HCT116 (cell line): ENCODE results near the gene ITK. TPM values are rescaled to one million over a fixed set of nuclear protein-coding genes. Genes with fewer than 3 reads are reported as not detected.

ENCODE experiments used
- ATAC-seq: fragments of 200-7000 bp; cut with Tn5 transposase; 2 replicates; pipeline ENCODE4 v1.9.1; 2020; ENCODE audit warnings: mild to moderate bottlenecking, moderate library complexity
- BruUV-seq: library from RNA; stranded (reverse); fragments of 400-500 nt; replicated peaks from 2 replicates; lab custom pipeline; 2021; lab: Mats Ljungman, UMichigan
- CTCF ChIA-PET: fragments of 300-600 bp; sonication (Branson Sonifier 250); formaldehyde crosslinking; loops from one replicate; lab custom pipeline; 2021; ENCODE audit warnings: antibody characterized with exemption; lab: Charles Lee
- POLR2A ChIA-PET: fragments of 300-600, 350-600 bp; sonication (Branson Sonifier 250); formaldehyde crosslinking; loops from one replicate; lab custom pipeline; 2021; ENCODE audit warnings: antibody characterized with exemption; lab: Charles Lee
- RAD21 ChIA-PET, 2 experiments: fragments of 300-600 bp; sonication (Branson Sonifier 250); formaldehyde crosslinking; loops; one replicate each; lab custom pipeline; 2023; ENCODE audit warnings: low total read pairs in 2 of 2; ENCODE audit not compliant: uncharacterized antibody in 2 of 2, unreplicated experiment in 2 of 2, low non-redundant PET in 1 of 2; lab: Charles Lee
- DNase-seq: peaks from one replicate; pipeline ENCODE4 v3.0.0-alpha.2; 2010; ENCODE audit warnings: low read depth, low spot score
- H2AFZ ChIP-seq: fragments of 200-600 bp; shearing (Covaris generic), sonication (generic); 2 replicates; pipeline ENCODE4 v1.6.1; 2017; ENCODE audit warnings: low read depth, mixed run types, mixed read lengths, antibody characterized with exemption, low read length; ENCODE audit not compliant: poor library complexity, severe bottlenecking
- H3K27ac ChIP-seq: 2 replicates; pipeline ENCODE4 v1.5.1; 2012; ENCODE audit warnings: low read depth, low read length
- H3K27me3 ChIP-seq: fragments of 200-600 bp; sonication (generic); 2 replicates; pipeline ENCODE4 v1.6.1; 2016; ENCODE audit warnings: mixed run types, low read length, mixed read lengths; ENCODE audit not compliant: insufficient read depth
- H3K36me3 ChIP-seq, 2 experiments: fragments of 200-500 bp in 1 of 2; fragments of 200-600 bp in 1 of 2; sonication (Bioruptor generic) in 1 of 2; sonication (generic) in 1 of 2; 2 replicates each; pipeline versions ENCODE4 v1.5.1 to v1.6.1; 2014 to 2016; ENCODE audit warnings: low read length in 2 of 2, inconsistent platforms in 1 of 2, mixed read lengths in 1 of 2, mixed run types in 1 of 2; ENCODE audit not compliant: insufficient read depth in 2 of 2, control insufficient read depth in 1 of 2
- H3K4me1 ChIP-seq, 2 experiments: fragments of 200-600 bp in 1 of 2; sonication (generic) in 1 of 2; 2 replicates each; pipeline versions ENCODE4 v1.5.1 to v1.6.1; 2012 to 2017; ENCODE audit warnings: low read length in 2 of 2, inconsistent platforms in 1 of 2, mild to moderate bottlenecking in 1 of 2, mixed read lengths in 1 of 2, mixed run types in 1 of 2, moderate library complexity in 1 of 2; ENCODE audit not compliant: insufficient read depth in 2 of 2, control insufficient read depth in 1 of 2
- H3K4me2 ChIP-seq: fragments of 200-600 bp; sonication (generic); 2 replicates; pipeline ENCODE4 v1.6.1; 2017; ENCODE audit warnings: mixed run types, low read length, mixed read lengths
- H3K4me3 ChIP-seq, 2 experiments: fragments of 200-600 bp in 1 of 2; sonication (generic) in 1 of 2; replicated peaks in 1 of 2; 2 replicates each; pipeline ENCODE4 v1.5.1; 2011 to 2016; ENCODE audit warnings: low read length in 2 of 2, control low read depth in 1 of 2, low read depth in 1 of 2, mild to moderate bottlenecking in 1 of 2, mixed read lengths in 1 of 2, mixed run types in 1 of 2
- H3K79me2 ChIP-seq: fragments of 200-600 bp; sonication (generic); 2 replicates; pipeline ENCODE4 v1.6.1; 2017; ENCODE audit warnings: mild to moderate bottlenecking, mixed run types, low read length, moderate library complexity, mixed read lengths; ENCODE audit not compliant: insufficient read depth
- H3K9ac ChIP-seq: fragments of 200-600 bp; sonication (generic); 2 replicates; pipeline ENCODE4 v1.6.1; 2016; ENCODE audit warnings: low read length, mixed read lengths
- H3K9me2 ChIP-seq: fragments of 200-600 bp; sonication (generic), shearing (Covaris generic); 2 replicates; pipeline ENCODE4 v1.6.1; 2017; ENCODE audit warnings: mixed run types, mild to moderate bottlenecking, moderate library complexity; ENCODE audit not compliant: insufficient read depth
- H3K9me3 ChIP-seq, 2 experiments: fragments of 200-500 bp in 1 of 2; fragments of 200-600 bp in 1 of 2; sonication (Bioruptor generic) in 1 of 2; sonication (generic) in 1 of 2; 2 replicates each; pipeline ENCODE4 v1.6.1; 2014 to 2017; ENCODE audit warnings: low read length in 2 of 2, mixed read lengths in 2 of 2, inconsistent platforms in 1 of 2, low read depth in 1 of 2, mild to moderate bottlenecking in 1 of 2, mixed run types in 1 of 2, moderate library complexity in 1 of 2; ENCODE audit not compliant: control insufficient read depth in 1 of 2, insufficient read depth in 1 of 2
- H4K20me1 ChIP-seq: fragments of 200-600 bp; sonication (generic), shearing (Covaris generic); 2 replicates; pipeline ENCODE4 v1.6.1; 2017; ENCODE audit warnings: mixed run types, mild to moderate bottlenecking, moderate library complexity; ENCODE audit not compliant: insufficient read depth
- CTCF ChIP-seq, 3 experiments: fragments of 200-600 bp in 1 of 3; sonication (generic) in 1 of 3; IDR thresholded peaks in 2 of 3; conservative IDR thresholded peaks in 1 of 3; 2 replicates each; pipeline ENCODE4 v1.5.1; 2012 to 2017; ENCODE audit warnings: low read depth in 2 of 3, low read length in 2 of 3, antibody characterized with exemption in 1 of 3, borderline replicate concordance in 1 of 3, control low read depth in 1 of 3, mild to moderate bottlenecking in 1 of 3, mixed read lengths in 1 of 3, mixed run types in 1 of 3, moderate library complexity in 1 of 3; ENCODE audit not compliant: insufficient read depth in 1 of 3
- EGR1 ChIP-seq: IDR thresholded peaks from 2 replicates; pipeline ENCODE4 v1.6.1; 2012; ENCODE audit warnings: low read depth
- EZH2 ChIP-seq: fragments of 200-600 bp; sonication (generic); IDR thresholded peaks from 2 replicates; pipeline ENCODE4 v1.6.1; 2017; ENCODE audit warnings: antibody characterized with exemption, mixed run types
- EZH2phosphoT487 ChIP-seq: fragments of 200-600 bp; IDR thresholded peaks from 2 replicates; pipeline ENCODE4 v1.6.1; 2018; ENCODE audit warnings: antibody characterized with exemption, borderline replicate concordance
- JUND ChIP-seq: IDR thresholded peaks from 2 replicates; pipeline ENCODE4 v1.6.1; 2012
- POLR2A ChIP-seq: IDR thresholded peaks from 2 replicates; pipeline ENCODE4 v1.7.0; 2011; ENCODE audit warnings: borderline replicate concordance; ENCODE audit not compliant: insufficient read depth, insufficient read length; ENCODE audit errors: extremely low read depth
- POLR2AphosphoS5 ChIP-seq: IDR thresholded peaks from 2 replicates; pipeline ENCODE4 v1.6.1; 2011; ENCODE audit warnings: mild to moderate bottlenecking, low read depth, low read length, moderate library complexity
- ZBTB33 ChIP-seq: IDR thresholded peaks from 2 replicates; pipeline ENCODE4 v1.6.1; 2011; ENCODE audit warnings: mild to moderate bottlenecking, low read length, moderate library complexity; ENCODE audit not compliant: insufficient replicate concordance; ENCODE audit errors: extremely low read depth
- ZFX ChIP-seq: fragments of 450-650 bp; IDR thresholded peaks from 2 replicates; pipeline ENCODE4 v1.6.1; 2017
- intact Hi-C: fragments of 100-400 bp; cut with micrococcal nuclease; formaldehyde crosslinking; loops from 2 replicates; pipeline ENCODE4 v1.10.0; 2022
- total RNA-seq: library from RNA; stranded (reverse); gene quantifications from one replicate; pipeline ENCODE4 v1.2.1, GENCODE V29; 2021; ENCODE audit not compliant: unreplicated experiment
- TF ChIP-seq, protein P1 (sequence below): IDR thresholded peaks from 2 replicates; pipeline ENCODE4 v1.6.1; 2012

The ITK gene
- total RNA-seq, 1 experiment from 2014 or later: 0.37 TPM

- TF ChIP-seq CTCF (IDR thresholded peaks at IDR 0.05 in 2 of 3, conservative IDR thresholded peaks at IDR 0.05 in 1 of 3; ENCODE audit: borderline replicate concordance in 1 of 3, insufficient read depth in 1 of 3, low read depth in 2 of 3, low read length in 2 of 3): no peak
Observed at GRCh38 chr5:157233515-157233914, 52.9 kb downstream of the ITK start (continued).

DNA sequence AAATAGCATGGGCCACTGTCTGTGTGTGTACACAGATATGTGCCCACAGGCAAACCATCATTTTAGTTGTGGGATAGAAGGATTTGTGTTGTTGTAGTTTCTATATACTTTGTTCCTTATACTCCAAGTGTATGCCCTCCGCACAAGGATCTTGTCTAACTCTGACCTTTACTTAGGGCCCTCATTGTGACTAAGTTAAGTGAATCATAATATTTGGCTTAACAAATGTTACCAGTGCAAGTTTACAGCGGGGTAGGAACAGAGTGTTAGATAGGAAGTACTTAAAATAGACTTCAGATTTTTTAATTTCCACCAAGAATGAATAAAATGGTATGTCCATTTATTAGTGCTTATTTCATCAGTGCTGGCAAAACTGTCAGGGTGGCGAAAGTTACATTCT lies 55.8 kb downstream of the ITK start:
- Histone ChIP-seq H4K20me1 (no peaks in the 10 kb centered on the region), H2AFZ (no peak overlapping the region), H3K36me3 (no peaks in the 10 kb centered on the region), H3K27me3 (no peaks in the 10 kb centered on the region), H3K4me3 (no peak overlapping the region), H3K27ac (no peak overlapping the region), H3K4me2 (no peak overlapping the region), H3K9ac (no peak overlapping the region), H3K79me2 (no peaks in the 10 kb centered on the region), H3K9me3 (no peaks in the 10 kb centered on the region), H3K9me2 (no peaks in the 10 kb centered on the region), H3K4me1 (no peaks in the 10 kb centered on the region)
- CTCF ChIA-PET: no interaction called here
- TF ChIP-seq EGR1: no peak
- no peak for TF ChIP-seq POLR2A
- no peak for TF ChIP-seq POLR2AphosphoS5
- TF ChIP-seq JUND: no peak
- TF ChIP-seq, protein P1, sequence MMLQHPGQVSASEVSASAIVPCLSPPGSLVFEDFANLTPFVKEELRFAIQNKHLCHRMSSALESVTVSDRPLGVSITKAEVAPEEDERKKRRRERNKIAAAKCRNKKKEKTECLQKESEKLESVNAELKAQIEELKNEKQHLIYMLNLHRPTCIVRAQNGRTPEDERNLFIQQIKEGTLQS: no peak
- TF ChIP-seq ZFX: no peak
- TF ChIP-seq ZBTB33: no peak
- no peak for TF ChIP-seq EZH2phosphoT487
- TF ChIP-seq EZH2: no peak
- intact Hi-C loops: no loop called here
- no TSS peak for BruUV-seq
- DNase-seq: no peak
- RAD21 ChIA-PET: no interaction called here
- POLR2A ChIA-PET: no interaction called here
- ATAC-seq: no peak
